Neural cell (in vitro differentiated cells): ENCODE data around the gene LGALS4.
"Not testable (repeated sequence)": the region's sequence is repeated elsewhere in the genome, so short reads cannot be mapped to it uniquely, and the experiment has no call there.

Experiments used
- CTCF ChIP-seq: fragments of 450-650 bp; IDR thresholded peaks from 2 replicates; pipeline ENCODE4 v1.5.1; 2014; ENCODE audit warnings: antibody characterized with exemption, mild to moderate bottlenecking, moderate library complexity; ENCODE audit not compliant: poor library complexity, severe bottlenecking
- EZH2 ChIP-seq: fragments of 200-600, 300-800 bp; shearing (Covaris generic), sonication (generic); IDR thresholded peaks from 2 replicates; pipeline ENCODE4 v1.6.1; 2014; ENCODE audit warnings: antibody characterized with exemption, low read length, borderline replicate concordance, mild to moderate bottlenecking; ENCODE audit not compliant: insufficient read depth, poor library complexity, severe bottlenecking
- POLR2AphosphoS5 ChIP-seq: IDR thresholded peaks from 2 replicates; pipeline ENCODE4 v1.6.1; 2012

GRCh38 chr19:38825936-38826335, 13.2 kb upstream of the LGALS4 start:
- TF ChIP-seq EZH2, CTCF, POLR2AphosphoS5: not testable (repeated sequence)
